ENCODE results near the gene MACO1.

The MACO1 gene

GRCh38 chr1:25529518-25530185 lies 99.0 kb downstream of the MACO1 start:
- no peak for ATAC-seq
- TF ChIP-seq RARB (CRISPR knock-in tag; IDR thresholded peaks at IDR 0.05) (no peak), CREB5 (CRISPR knock-in tag; IDR thresholded peaks at IDR 0.05; ENCODE audit: low read depth) (no peak), ZC3H10 (CRISPR knock-in tag; IDR thresholded peaks at IDR 0.05) (no peak), TCF4 (CRISPR knock-in tag; IDR thresholded peaks at IDR 0.05; ENCODE audit: borderline replicate concordance) (no peak), OSR1 (CRISPR knock-in tag; IDR thresholded peaks at IDR 0.05) (no peak), ZFP3 (CRISPR knock-in tag; IDR thresholded peaks at IDR 0.05) (no peak), BACH2 (CRISPR knock-in tag; IDR thresholded peaks at IDR 0.05; ENCODE audit: borderline replicate concordance) (no peak), ARNTL (CRISPR knock-in tag; IDR thresholded peaks at IDR 0.05; ENCODE audit: borderline replicate concordance, low read depth) (no peak), ZNF8 (CRISPR knock-in tag; IDR thresholded peaks at IDR 0.05) (no peak), GLIS3 (CRISPR knock-in tag; IDR thresholded peaks at IDR 0.05) (no peak), SNAI2 (CRISPR knock-in tag; IDR thresholded peaks at IDR 0.05) (no peak), PPARA (CRISPR knock-in tag; IDR thresholded peaks at IDR 0.05; ENCODE audit: borderline replicate concordance) (no peak), ESRRG (CRISPR knock-in tag; IDR thresholded peaks at IDR 0.05) (no peak), TOX (CRISPR knock-in tag; IDR thresholded peaks at IDR 0.05; ENCODE audit: borderline replicate concordance) (no peak), ZFP30 (CRISPR knock-in tag; IDR thresholded peaks at IDR 0.05) (no peak), ZNF565 (CRISPR knock-in tag; conservative IDR thresholded peaks at IDR 0.05; ENCODE audit: low read depth) (no peak)
- TF ChIP-seq, protein P1, sequence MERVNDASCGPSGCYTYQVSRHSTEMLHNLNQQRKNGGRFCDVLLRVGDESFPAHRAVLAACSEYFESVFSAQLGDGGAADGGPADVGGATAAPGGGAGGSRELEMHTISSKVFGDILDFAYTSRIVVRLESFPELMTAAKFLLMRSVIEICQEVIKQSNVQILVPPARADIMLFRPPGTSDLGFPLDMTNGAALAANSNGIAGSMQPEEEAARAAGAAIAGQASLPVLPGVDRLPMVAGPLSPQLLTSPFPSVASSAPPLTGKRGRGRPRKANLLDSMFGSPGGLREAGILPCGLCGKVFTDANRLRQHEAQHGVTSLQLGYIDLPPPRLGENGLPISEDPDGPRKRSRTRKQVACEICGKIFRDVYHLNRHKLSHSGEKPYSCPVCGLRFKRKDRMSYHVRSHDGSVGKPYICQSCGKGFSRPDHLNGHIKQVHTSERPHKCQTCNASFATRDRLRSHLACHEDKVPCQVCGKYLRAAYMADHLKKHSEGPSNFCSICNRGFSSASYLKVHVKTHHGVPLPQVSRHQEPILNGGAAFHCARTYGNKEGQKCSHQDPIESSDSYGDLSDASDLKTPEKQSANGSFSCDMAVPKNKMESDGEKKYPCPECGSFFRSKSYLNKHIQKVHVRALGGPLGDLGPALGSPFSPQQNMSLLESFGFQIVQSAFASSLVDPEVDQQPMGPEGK (CRISPR knock-in tag; IDR thresholded peaks at IDR 0.05; ENCODE audit: borderline replicate concordance) = no peak
- TF ChIP-seq, protein P2, sequence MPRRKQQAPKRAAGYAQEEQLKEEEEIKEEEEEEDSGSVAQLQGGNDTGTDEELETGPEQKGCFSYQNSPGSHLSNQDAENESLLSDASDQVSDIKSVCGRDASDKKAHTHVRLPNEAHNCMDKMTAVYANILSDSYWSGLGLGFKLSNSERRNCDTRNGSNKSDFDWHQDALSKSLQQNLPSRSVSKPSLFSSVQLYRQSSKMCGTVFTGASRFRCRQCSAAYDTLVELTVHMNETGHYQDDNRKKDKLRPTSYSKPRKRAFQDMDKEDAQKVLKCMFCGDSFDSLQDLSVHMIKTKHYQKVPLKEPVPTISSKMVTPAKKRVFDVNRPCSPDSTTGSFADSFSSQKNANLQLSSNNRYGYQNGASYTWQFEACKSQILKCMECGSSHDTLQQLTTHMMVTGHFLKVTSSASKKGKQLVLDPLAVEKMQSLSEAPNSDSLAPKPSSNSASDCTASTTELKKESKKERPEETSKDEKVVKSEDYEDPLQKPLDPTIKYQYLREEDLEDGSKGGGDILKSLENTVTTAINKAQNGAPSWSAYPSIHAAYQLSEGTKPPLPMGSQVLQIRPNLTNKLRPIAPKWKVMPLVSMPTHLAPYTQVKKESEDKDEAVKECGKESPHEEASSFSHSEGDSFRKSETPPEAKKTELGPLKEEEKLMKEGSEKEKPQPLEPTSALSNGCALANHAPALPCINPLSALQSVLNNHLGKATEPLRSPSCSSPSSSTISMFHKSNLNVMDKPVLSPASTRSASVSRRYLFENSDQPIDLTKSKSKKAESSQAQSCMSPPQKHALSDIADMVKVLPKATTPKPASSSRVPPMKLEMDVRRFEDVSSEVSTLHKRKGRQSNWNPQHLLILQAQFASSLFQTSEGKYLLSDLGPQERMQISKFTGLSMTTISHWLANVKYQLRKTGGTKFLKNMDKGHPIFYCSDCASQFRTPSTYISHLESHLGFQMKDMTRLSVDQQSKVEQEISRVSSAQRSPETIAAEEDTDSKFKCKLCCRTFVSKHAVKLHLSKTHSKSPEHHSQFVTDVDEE (CRISPR knock-in tag; IDR thresholded peaks at IDR 0.05) = no peak

- ATAC-seq = no peak
- TF ChIP-seq ISL1 (CRISPR knock-in tag; IDR thresholded peaks at IDR 0.05) (no peak), POU6F1 (CRISPR knock-in tag; IDR thresholded peaks at IDR 0.05; ENCODE audit: borderline replicate concordance, low read depth) (no peak), ZFP3 (CRISPR knock-in tag; IDR thresholded peaks at IDR 0.05) (no peak), ZNF70 (CRISPR knock-in tag; IDR thresholded peaks at IDR 0.05) (no peak), RARB (CRISPR knock-in tag; IDR thresholded peaks at IDR 0.05) (no peak), PPARA (CRISPR knock-in tag; IDR thresholded peaks at IDR 0.05; ENCODE audit: borderline replicate concordance) (no peak), ZFP30 (CRISPR knock-in tag; IDR thresholded peaks at IDR 0.05) (no peak), CSDC2 (CRISPR knock-in tag; IDR thresholded peaks at IDR 0.05) (no peak), ZNF8 (CRISPR knock-in tag; IDR thresholded peaks at IDR 0.05) (no peak), OSR1 (CRISPR knock-in tag; IDR thresholded peaks at IDR 0.05) (no peak), ARNTL (CRISPR knock-in tag; IDR thresholded peaks at IDR 0.05; ENCODE audit: borderline replicate concordance, low read depth) (no peak)
- TF ChIP-seq, protein P2 (CRISPR knock-in tag; IDR thresholded peaks at IDR 0.05) = no peak
- TF ChIP-seq, protein P1 (CRISPR knock-in tag; IDR thresholded peaks at IDR 0.05; ENCODE audit: borderline replicate concordance) = no peak
- TF ChIP-seq, protein P3, sequence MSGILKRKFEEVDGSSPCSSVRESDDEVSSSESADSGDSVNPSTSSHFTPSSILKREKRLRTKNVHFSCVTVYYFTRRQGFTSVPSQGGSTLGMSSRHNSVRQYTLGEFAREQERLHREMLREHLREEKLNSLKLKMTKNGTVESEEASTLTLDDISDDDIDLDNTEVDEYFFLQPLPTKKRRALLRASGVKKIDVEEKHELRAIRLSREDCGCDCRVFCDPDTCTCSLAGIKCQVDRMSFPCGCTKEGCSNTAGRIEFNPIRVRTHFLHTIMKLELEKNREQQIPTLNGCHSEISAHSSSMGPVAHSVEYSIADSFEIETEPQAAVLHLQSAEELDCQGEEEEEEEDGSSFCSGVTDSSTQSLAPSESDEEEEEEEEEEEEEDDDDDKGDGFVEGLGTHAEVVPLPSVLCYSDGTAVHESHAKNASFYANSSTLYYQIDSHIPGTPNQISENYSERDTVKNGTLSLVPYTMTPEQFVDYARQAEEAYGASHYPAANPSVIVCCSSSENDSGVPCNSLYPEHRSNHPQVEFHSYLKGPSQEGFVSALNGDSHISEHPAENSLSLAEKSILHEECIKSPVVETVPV (CRISPR knock-in tag; IDR thresholded peaks at IDR 0.05) = no peak
Observed at GRCh38 chr1:25530186-25531081, 99.7 kb downstream of the MACO1 start.

Measured in SK-N-SH treated with all-trans-retinoic acid at 6 μM for 48 hours (cell line).